ENCODE data around the gene GNGT2.

- no peak for TF ChIP-seq EP300 (IDR thresholded peaks at IDR 0.05)
- no peak for TF ChIP-seq POLR2A (IDR thresholded peaks at IDR 0.05; ENCODE audit: low read depth)
- no peak for TF ChIP-seq CTCF (IDR thresholded peaks at IDR 0.05)
Observed at GRCh38 chr17:49198211-49198610, 12.2 kb downstream of the GNGT2 start.
